ENCODE measurements around the gene PRSS1.

DNA sequence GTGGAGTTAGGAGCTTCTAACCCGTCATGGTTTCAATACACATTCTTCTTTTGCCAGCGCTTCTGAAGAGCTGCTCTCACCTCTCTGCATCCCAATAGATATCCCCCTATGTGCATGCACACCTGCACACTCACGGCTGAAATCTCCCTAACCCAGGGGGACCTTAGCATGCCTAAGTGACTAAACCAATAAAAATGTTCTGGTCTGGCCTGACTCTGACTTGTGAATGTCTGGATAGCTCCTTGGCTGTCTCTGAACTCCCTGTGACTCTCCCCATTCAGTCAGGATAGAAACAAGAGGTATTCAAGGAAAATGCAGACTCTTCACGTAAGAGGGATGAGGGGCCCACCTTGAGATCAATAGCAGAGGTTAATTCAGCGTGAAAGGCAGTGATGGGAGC is 43.9 kb downstream of the PRSS1 start:
- TF ChIP-seq CHD7 (IDR thresholded peaks at IDR 0.05; ENCODE audit: insufficient replicate concordance, low read length) = no peak
- no peak for TF ChIP-seq POLR2A (IDR thresholded peaks at IDR 0.05; ENCODE audit: control extremely low read depth in 1 of 2, low read depth in 2 of 2, low read length in 2 of 2)
- no peak for TF ChIP-seq CTCF (IDR thresholded peaks at IDR 0.05; ENCODE audit: control extremely low read depth in 1 of 3, insufficient read depth in 1 of 3, low read depth in 1 of 3, low read length in 3 of 3)
- TF ChIP-seq EP300 (IDR thresholded peaks at IDR 0.05; ENCODE audit: borderline replicate concordance in 1 of 2, low read depth in 2 of 2, low read length in 2 of 2) = no peak
- no peak for TF ChIP-seq HDAC2 (IDR thresholded peaks at IDR 0.05; ENCODE audit: borderline replicate concordance in 1 of 2, low read depth in 2 of 2, low read length in 2 of 2)
- no peak for TF ChIP-seq RAD21 (IDR thresholded peaks at IDR 0.05 in 1 of 2, conservative IDR thresholded peaks at IDR 0.05 in 1 of 2; ENCODE audit: low read depth in 2 of 2, low read length in 2 of 2)
- no peak for TF ChIP-seq SP2 (IDR thresholded peaks at IDR 0.05; ENCODE audit: low read length)
- TF ChIP-seq, protein P1, sequence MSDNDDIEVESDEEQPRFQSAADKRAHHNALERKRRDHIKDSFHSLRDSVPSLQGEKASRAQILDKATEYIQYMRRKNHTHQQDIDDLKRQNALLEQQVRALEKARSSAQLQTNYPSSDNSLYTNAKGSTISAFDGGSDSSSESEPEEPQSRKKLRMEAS (IDR thresholded peaks at IDR 0.05) = no peak
- TF ChIP-seq TEAD4 (IDR thresholded peaks at IDR 0.05; ENCODE audit: low read depth, low read length) = no peak
- TF ChIP-seq BACH1 (IDR thresholded peaks at IDR 0.05; ENCODE audit: low read length) = no peak
- TF ChIP-seq EZH2 (IDR thresholded peaks at IDR 0.05; ENCODE audit: low read depth, low read length, severe bottlenecking) = no peak

Measured in H1 (cell line).